Endothelial cell of umbilical vein (primary cell): ENCODE data around the gene ITSN2. TPM values are rescaled to one million over a fixed set of nuclear protein-coding genes. Genes with fewer than 3 reads are reported as not detected.

ENCODE experiments used
- BruUV-seq: library from RNA; stranded (reverse); fragments of 400-500 nt; replicated peaks from 2 replicates; lab custom pipeline; 2021; lab: Mats Ljungman, UMichigan
- CTCF ChIA-PET: fragments of 300-600, 350-600 bp; sonication (Branson Sonifier 250); formaldehyde crosslinking; loops from one replicate; lab custom pipeline; 2021; ENCODE audit warnings: antibody characterized with exemption, inconsistent platforms; lab: Charles Lee
- POLR2A ChIA-PET: fragments of 300-600, 350-600 bp; sonication (Branson Sonifier 250); formaldehyde crosslinking; loops from one replicate; lab custom pipeline; 2021; ENCODE audit warnings: antibody characterized with exemption, inconsistent platforms; lab: Charles Lee
- DNase-seq: peaks from one replicate; pipeline ENCODE4 v3.0.0-alpha.2; 2011; ENCODE audit warnings: low read depth, low spot score
- FAIRE-seq: peaks from 2 replicates; lab custom pipeline; 2011; peaks lifted over from hg19 to GRCh38; lab: Jason Lieb, UNC
- H2AFZ ChIP-seq: 2 replicates; pipeline ENCODE4 v1.6.0; 2012; ENCODE audit warnings: low read depth, low read length, control low read depth, inconsistent platforms
- H3K27ac ChIP-seq: 2 replicates; pipeline ENCODE4 v1.5.1; 2011; ENCODE audit warnings: low read depth, mild to moderate bottlenecking, control low read depth, low read length, moderate library complexity; ENCODE audit not compliant: insufficient read depth
- H3K27me3 ChIP-seq, 2 experiments: 2 replicates each; pipeline versions ENCODE4 v1.6.0 to v1.6.1; 2011; ENCODE audit warnings: low read length in 2 of 2, mixed read lengths in 1 of 2; ENCODE audit not compliant: control insufficient read depth in 2 of 2, insufficient read depth in 2 of 2
- H3K36me3 ChIP-seq, 2 experiments: 2 replicates in 1 of 2; 3 replicates in 1 of 2; pipeline ENCODE4 v1.5.1; 2011; ENCODE audit warnings: low read length in 2 of 2, mild to moderate bottlenecking in 1 of 2, moderate library complexity in 1 of 2; ENCODE audit not compliant: control insufficient read depth in 2 of 2, insufficient read depth in 2 of 2; ENCODE audit errors: extremely low read depth in 1 of 2
- H3K4me1 ChIP-seq: 3 replicates; pipeline ENCODE4 v1.5.1; 2011; ENCODE audit warnings: mild to moderate bottlenecking, low read length; ENCODE audit not compliant: control insufficient read depth, insufficient read depth; ENCODE audit errors: extremely low read depth
- H3K4me2 ChIP-seq: 2 replicates; pipeline ENCODE4 v1.6.1; 2011; ENCODE audit warnings: low read length, control low read depth, mixed read lengths; ENCODE audit not compliant: insufficient read depth
- H3K4me3 ChIP-seq, 3 experiments: fragments of 200-600 bp in 1 of 3; sonication (generic), shearing (Covaris generic) in 1 of 3; replicated peaks in 1 of 3; 2 replicates each; pipeline ENCODE4 v1.5.1; 2011 to 2016; ENCODE audit warnings: control low read depth in 3 of 3, low read length in 3 of 3, mild to moderate bottlenecking in 2 of 3, inconsistent platforms in 1 of 3, low read depth in 1 of 3, moderate library complexity in 1 of 3; ENCODE audit not compliant: insufficient read depth in 1 of 3
- H3K79me2 ChIP-seq: 2 replicates; pipeline ENCODE4 v1.6.0; 2012; ENCODE audit warnings: low read length, inconsistent platforms; ENCODE audit not compliant: control insufficient read depth, insufficient read depth
- H3K9ac ChIP-seq: replicated peaks from 2 replicates; pipeline ENCODE3; 2011; ENCODE audit warnings: low read length, control low read depth; ENCODE audit not compliant: insufficient read depth; ENCODE audit errors: extremely low read depth
- H3K9me1 ChIP-seq: replicated peaks from 3 replicates; pipeline ENCODE4 v1.6.0; 2011; ENCODE audit warnings: mild to moderate bottlenecking, low read length; ENCODE audit not compliant: control insufficient read depth, insufficient read depth; ENCODE audit errors: extremely low read depth
- H3K9me3 ChIP-seq: replicated peaks from 2 replicates; pipeline ENCODE4 v1.5.1; 2012; ENCODE audit warnings: low read length, inconsistent platforms; ENCODE audit not compliant: control insufficient read depth, insufficient read depth
- H4K20me1 ChIP-seq: replicated peaks from 2 replicates; pipeline ENCODE3; 2011; ENCODE audit warnings: mild to moderate bottlenecking, low read length; ENCODE audit not compliant: control insufficient read depth, insufficient read depth; ENCODE audit errors: extremely low read depth
- CTCF ChIP-seq, 2 donors: IDR thresholded peaks; 1 replicate in 1 of 2; 2 replicates in 1 of 2; pipeline ENCODE4 v1.5.1; 2011; ENCODE audit warnings: low read length in 2 of 2, mild to moderate bottlenecking in 2 of 2, moderate library complexity in 2 of 2, control low read depth in 1 of 2, inconsistent platforms in 1 of 2, low read depth in 1 of 2; ENCODE audit not compliant: insufficient read depth in 1 of 2; ENCODE audit errors: extremely low read depth in 1 of 2
- EZH2 ChIP-seq: IDR thresholded peaks from 2 replicates; pipeline ENCODE4 v1.6.1; 2012; ENCODE audit warnings: borderline replicate concordance, low read depth, mild to moderate bottlenecking, moderate library complexity, low read length, inconsistent platforms; ENCODE audit not compliant: severe bottlenecking
- FOS ChIP-seq: IDR thresholded peaks from 2 replicates; pipeline ENCODE4 v1.6.1; 2011; ENCODE audit warnings: mild to moderate bottlenecking, low read length, moderate library complexity, borderline replicate concordance; ENCODE audit not compliant: insufficient read depth
- GATA2 ChIP-seq: IDR thresholded peaks from 2 replicates; pipeline ENCODE4 v1.7.0; 2011; ENCODE audit warnings: low read depth, mild to moderate bottlenecking, moderate library complexity, mixed read lengths, low read length; ENCODE audit not compliant: insufficient read length, insufficient read depth
- JUN ChIP-seq: IDR thresholded peaks from 2 replicates; pipeline ENCODE4 v1.6.1; 2011; ENCODE audit warnings: borderline replicate concordance, low read depth; ENCODE audit not compliant: insufficient read length, insufficient read depth
- MAX ChIP-seq: IDR thresholded peaks from 2 replicates; pipeline ENCODE4 v1.6.1; 2011; ENCODE audit not compliant: insufficient read depth, insufficient read length
- POLR2A ChIP-seq: IDR thresholded peaks from 2 replicates; pipeline ENCODE4 v1.6.1; 2012; ENCODE audit warnings: low read depth, mild to moderate bottlenecking, control low read depth, low read length
- dilution Hi-C: fragments of 300-500 bp; cut with MboI; formaldehyde crosslinking; loops from one replicate; pipeline ENCODE4 v1.15.0; 2019; ENCODE audit warnings: low sequenced_read_pairs; ENCODE audit not compliant: extremely low pct_ligation_motif_present
- intact Hi-C: fragments of 100-400 bp; cut with micrococcal nuclease; formaldehyde crosslinking; loops from one replicate; pipeline ENCODE4 v1.10.0; 2022
- polyA plus RNA-seq, 4 experiments: library from polyadenylated mRNA; depleted of rRNA in 3 of 4; stranded (reverse) in 3 of 4; unstranded in 1 of 4; fragments of >200 nt; gene quantifications; 2 replicates each; pipeline versions ENCODE4 v1.2.1 to v1.2.3, GENCODE V29; 2011 to 2012; ENCODE audit warnings: missing spikeins in 1 of 4
- total RNA-seq: library from RNA; stranded (reverse); gene quantifications from 2 replicates; pipeline ENCODE4 v1.2.3, GENCODE V29; 2021

The ITSN2 gene
- total and polyA plus RNA-seq, 2 donors (not counting 3 experiments of a cell fraction or from before 2014, with no cell fraction given): 30.5 to 56.8 TPM

- Histone ChIP-seq H3K27ac (no peak overlapping the region), H3K4me2 (no peak overlapping the region), H4K20me1 (no peaks in the 10 kb centered on the region), H3K4me3 (no peak overlapping the region), H3K4me1 (no peaks in the 10 kb centered on the region), H2AFZ (no peak overlapping the region), H3K27me3 (no peaks in the 10 kb centered on the region), H3K9ac (no peak overlapping the region), H3K9me3 (no peaks in the 10 kb centered on the region), H3K9me1 (no peaks in the 10 kb centered on the region), H3K36me3 (no peaks in the 10 kb centered on the region), H3K79me2 (no peaks in the 10 kb centered on the region)
- TF ChIP-seq EZH2: no peak
- TF ChIP-seq JUN: no peak
- no peak for TF ChIP-seq MAX
- TF ChIP-seq POLR2A: no peak
- no peak for TF ChIP-seq CTCF (IDR thresholded peaks at IDR 0.05; ENCODE audit: extremely low read depth in 1 of 2, insufficient read depth in 1 of 2, low read depth in 1 of 2, low read length in 2 of 2)
- no peak for TF ChIP-seq FOS
- no peak for TF ChIP-seq GATA2
- ChIA-PET CTCF (interaction anchor here (1.0 to 1.2 kb wide), 2 partner anchors 105 to 595 kb away, joined by 3 read pairs; no protein-coding TSS in a partner anchor), POLR2A (no interaction called here)
- no TSS peak for BruUV-seq
- intact Hi-C loops: no loop called here
- dilution Hi-C loops: no loop called here
- FAIRE-seq (no peak), DNase-seq (no peak)
These were observed 127.0 kb downstream of the ITSN2 start for GRCh38 chr2:24233321-24233720.
